H9 (cell line): ENCODE data around the gene GRIK3. TPM values are rescaled to one million over a fixed set of nuclear protein-coding genes. Genes with fewer than 3 reads are reported as not detected.

Source experiments
- DNase-seq: peaks from one replicate; pipeline ENCODE4 v3.0.0-alpha.2; 2017
- H2AFZ ChIP-seq: one replicate; pipeline ENCODE4 v1.6.1; 2013; ENCODE audit warnings: mild to moderate bottlenecking, low read length, control low read depth, moderate library complexity
- H2AK5ac ChIP-seq: 2 replicates; pipeline ENCODE4 v1.6.1; 2013; ENCODE audit warnings: low read length, control low read depth, mixed read lengths; ENCODE audit not compliant: insufficient read length
- H2BK120ac ChIP-seq: one replicate; pipeline ENCODE4 v1.6.1; 2013; ENCODE audit warnings: low read depth, mild to moderate bottlenecking, low read length, control low read depth, inconsistent platforms; ENCODE audit not compliant: poor library complexity, severe bottlenecking
- H2BK12ac ChIP-seq: 2 replicates; pipeline ENCODE4 v1.6.1; 2013; ENCODE audit warnings: low read length, control low read depth, mixed read lengths, low read depth; ENCODE audit not compliant: insufficient read length
- H2BK15ac ChIP-seq: 2 replicates; pipeline ENCODE4 v1.6.1; 2013; ENCODE audit warnings: low read depth, low read length, control low read depth
- H2BK20ac ChIP-seq: one replicate; pipeline ENCODE4 v1.6.1; 2013; ENCODE audit warnings: low read depth, mild to moderate bottlenecking, low read length, control low read depth, inconsistent platforms; ENCODE audit not compliant: poor library complexity, severe bottlenecking
- H2BK5ac ChIP-seq: 2 replicates; pipeline ENCODE4 v1.6.1; 2013; ENCODE audit warnings: low read length, control low read depth, mixed read lengths; ENCODE audit not compliant: insufficient read length
- H3K14ac ChIP-seq: 2 replicates; pipeline ENCODE4 v1.6.1; 2013; ENCODE audit warnings: low read length, control low read depth; ENCODE audit not compliant: insufficient read depth
- H3K18ac ChIP-seq: 2 replicates; pipeline ENCODE4 v1.6.1; 2013; ENCODE audit warnings: low read depth, mild to moderate bottlenecking, mixed read lengths, low read length, control low read depth; ENCODE audit not compliant: insufficient read length
- H3K23ac ChIP-seq: 2 replicates; pipeline ENCODE4 v1.6.1; 2013; ENCODE audit warnings: low read length, control low read depth, mixed read lengths, low read depth; ENCODE audit not compliant: insufficient read length
- H3K23me2 ChIP-seq: 2 replicates; pipeline ENCODE4 v1.6.1; 2013; ENCODE audit warnings: low read depth, mild to moderate bottlenecking, mixed read lengths, low read length, control low read depth; ENCODE audit not compliant: insufficient read length, poor library complexity, severe bottlenecking
- H3K27ac ChIP-seq: 2 replicates; pipeline ENCODE4 v1.5.1; 2013; ENCODE audit warnings: low read length, control low read depth, mixed read lengths, low read depth; ENCODE audit not compliant: insufficient read length
- H3K27me3 ChIP-seq: 2 replicates; pipeline ENCODE4 v1.6.1; 2013; ENCODE audit warnings: low read length, control low read depth, inconsistent platforms; ENCODE audit not compliant: insufficient read depth
- H3K4ac ChIP-seq: 2 replicates; pipeline ENCODE4 v1.6.1; 2013; ENCODE audit warnings: low read depth, mild to moderate bottlenecking, control low read depth, inconsistent platforms, low read length, moderate library complexity
- H3K4me1 ChIP-seq: 2 replicates; pipeline ENCODE4 v1.6.1; 2013; ENCODE audit warnings: low read length, control low read depth, inconsistent platforms; ENCODE audit not compliant: insufficient read depth
- H3K4me2 ChIP-seq: 2 replicates; pipeline ENCODE4 v1.6.1; 2013; ENCODE audit warnings: low read length, control low read depth, mixed read lengths; ENCODE audit not compliant: insufficient read length, insufficient read depth
- H3K56ac ChIP-seq: 2 replicates; pipeline ENCODE4 v1.6.1; 2013; ENCODE audit warnings: low read depth, mild to moderate bottlenecking, mixed read lengths, low read length, control low read depth; ENCODE audit not compliant: insufficient read length
- H3K79me1 ChIP-seq: 2 replicates; pipeline ENCODE4 v1.6.1; 2013; ENCODE audit warnings: low read depth, mild to moderate bottlenecking, moderate library complexity, low read length, control low read depth, inconsistent platforms; ENCODE audit not compliant: insufficient read depth, poor library complexity, severe bottlenecking
- H3K79me2 ChIP-seq: 2 replicates; pipeline ENCODE4 v1.6.1; 2013; ENCODE audit warnings: low read length, control low read depth, inconsistent platforms; ENCODE audit not compliant: insufficient read depth
- H3K9ac ChIP-seq: 2 replicates; pipeline ENCODE4 v1.6.1; 2013; ENCODE audit warnings: low read length, control low read depth, mixed read lengths; ENCODE audit not compliant: insufficient read length; ENCODE audit errors: extremely low read depth
- H3K9me3 ChIP-seq: one replicate; pipeline ENCODE4 v1.6.1; 2013; ENCODE audit warnings: low read depth, low read length, inconsistent platforms; ENCODE audit not compliant: control insufficient read depth
- H3T11ph ChIP-seq: one replicate; pipeline ENCODE4 v1.6.1; 2013; ENCODE audit warnings: mild to moderate bottlenecking, low read length, control low read depth, inconsistent platforms
- H4K20me1 ChIP-seq: one replicate; pipeline ENCODE4 v1.6.1; 2013; ENCODE audit not compliant: control insufficient read depth, insufficient read length, insufficient read depth
- H4K5ac ChIP-seq: 2 replicates; pipeline ENCODE4 v1.6.1; 2013; ENCODE audit warnings: low read depth, mild to moderate bottlenecking, mixed read lengths, low read length, control low read depth; ENCODE audit not compliant: insufficient read length
- H4K8ac ChIP-seq: replicated peaks from 2 replicates; pipeline ENCODE4 v1.6.1; 2013; ENCODE audit warnings: low read length, control low read depth, mixed read lengths, low read depth; ENCODE audit not compliant: insufficient read length
- H4K91ac ChIP-seq: 2 replicates; pipeline ENCODE4 v1.6.1; 2013; ENCODE audit warnings: low read depth, mild to moderate bottlenecking, moderate library complexity, mixed read lengths, low read length, control low read depth; ENCODE audit not compliant: insufficient read length
- H3K27ac Mint-ChIP-seq, 3 experiments: 2 replicates in 2 of 3; 3 replicates in 1 of 3; pipeline ENCODE4 v1.8.0; 2020 to 2021; ENCODE audit warnings: mixed read lengths in 3 of 3, mild to moderate bottlenecking in 1 of 3, moderate library complexity in 1 of 3
- H3K27me3 Mint-ChIP-seq: 2 replicates; pipeline ENCODE4 v1.8.0; 2021; ENCODE audit warnings: low read depth, mild to moderate bottlenecking, moderate library complexity, mixed read lengths
- H3K36me3 Mint-ChIP-seq, 3 experiments: 2 replicates in 2 of 3; 3 replicates in 1 of 3; pipeline ENCODE4 v1.8.0; 2020 to 2021; ENCODE audit warnings: low read depth in 3 of 3, mixed read lengths in 3 of 3; ENCODE audit not compliant: insufficient read depth in 1 of 3
- H3K4me1 Mint-ChIP-seq, 2 experiments: 2 replicates each; pipeline ENCODE4 v1.8.0; 2020; ENCODE audit warnings: mixed read lengths in 2 of 2
- H3K4me3 Mint-ChIP-seq, 2 experiments: 2 replicates in 1 of 2; 3 replicates in 1 of 2; pipeline ENCODE4 v1.8.0; 2020 to 2021; ENCODE audit warnings: mild to moderate bottlenecking in 2 of 2, mixed read lengths in 2 of 2, moderate library complexity in 1 of 2
- H3K9me3 Mint-ChIP-seq, 2 experiments: 2 replicates in 1 of 2; 3 replicates in 1 of 2; pipeline ENCODE4 v1.8.0; 2020; ENCODE audit warnings: mild to moderate bottlenecking in 2 of 2, mixed read lengths in 2 of 2, moderate library complexity in 1 of 2
- WGBS: extraction: QIAGEN DNeasy Blood & Tissue Kit; methylation state at CpG from one replicate; pipeline ENCODE4 v1.1.7; 2013; ENCODE audit warnings: missing lambda C conversion rate, low lambda C conversion rate, mixed read lengths; ENCODE audit not compliant: insufficient read length; ENCODE audit errors: extremely low coverage; 5-methylcytosine and 5-hydroxymethylcytosine counted together
- total RNA-seq: library from RNA; stranded (reverse); gene quantifications from 2 replicates; pipeline ENCODE4 v1.2.1, GENCODE V29; 2021
- TF ChIP-seq, protein P1 (sequence below): fragments of 200-600 bp; sonication (generic); conservative IDR thresholded peaks from 3 replicates; pipeline ENCODE4 v1.8.0; 2021; ENCODE audit warnings: antibody characterized with exemption, mild to moderate bottlenecking

GRIK3 gene
- total RNA-seq, 1 experiment from 2014 or later, result 1.7 TPM

DNA sequence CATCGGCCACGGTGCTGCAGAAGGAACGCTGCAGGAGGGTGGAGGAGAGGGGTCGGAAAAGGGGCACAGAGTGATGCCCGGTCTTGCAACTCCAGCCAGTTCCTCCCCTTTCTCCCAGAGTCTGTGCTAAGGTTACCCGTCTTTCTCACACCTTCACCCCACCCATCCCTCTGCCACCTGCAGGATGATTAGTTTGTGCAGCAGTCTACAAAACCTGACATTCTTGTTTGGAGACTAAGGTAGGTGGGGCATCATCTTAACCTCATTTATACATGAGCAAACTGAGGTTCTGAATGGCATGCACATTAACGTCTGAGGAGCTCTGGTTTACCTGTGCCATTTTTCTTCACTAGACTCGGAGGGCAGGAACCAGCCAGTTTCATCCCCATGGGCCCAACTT, 232.3 kb downstream of the GRIK3 start:
- Histone ChIP-seq H3K9ac (no peak overlapping the region), H3K23ac (no peak overlapping the region), H3K23me2 (no peaks in the 10 kb centered on the region), H4K91ac (no peak overlapping the region), H2BK15ac (no peak overlapping the region), H3K79me2 (no peaks in the 10 kb centered on the region), H4K8ac (no peak overlapping the region), H3K4me2 (no peak overlapping the region), H3K79me1 (no peaks in the 10 kb centered on the region), H3K18ac (no peak overlapping the region), H2BK20ac (no peak overlapping the region), H3K4ac (no peak overlapping the region), H3K27ac (no peak overlapping the region), H3K4me1 (no peaks in the 10 kb centered on the region; the same call in 1 of the 2 replicates), H3T11ph (no peak overlapping the region), H3K56ac (no peak overlapping the region), H2AFZ (no peak overlapping the region), H2BK12ac (no peak overlapping the region), H2BK120ac (no peak overlapping the region), H3K27me3 (no peaks in the 10 kb centered on the region), H2AK5ac (no peak overlapping the region), H2BK5ac (no peak overlapping the region), H4K20me1 (no peaks in the 10 kb centered on the region), H4K5ac (no peak overlapping the region), H3K9me3 (no peaks in the 10 kb centered on the region), H3K14ac (no peak overlapping the region)
- H3K27me3 Mint-ChIP-seq, result peaks cover 2% of the 10 kb centered on the region
- H3K27ac Mint-ChIP-seq, result no peak overlapping the region
- peaks cover 2 to 7% of the 10 kb centered on the region in 2 experiments; a peak in 3 of 5 replicates for H3K9me3 Mint-ChIP-seq
- peaks cover 0 to 5% (median 3%) of the 10 kb centered on the region in 3 experiments; a peak in 1 of 7 replicates for H3K36me3 Mint-ChIP-seq
- TF ChIP-seq, protein P1, sequence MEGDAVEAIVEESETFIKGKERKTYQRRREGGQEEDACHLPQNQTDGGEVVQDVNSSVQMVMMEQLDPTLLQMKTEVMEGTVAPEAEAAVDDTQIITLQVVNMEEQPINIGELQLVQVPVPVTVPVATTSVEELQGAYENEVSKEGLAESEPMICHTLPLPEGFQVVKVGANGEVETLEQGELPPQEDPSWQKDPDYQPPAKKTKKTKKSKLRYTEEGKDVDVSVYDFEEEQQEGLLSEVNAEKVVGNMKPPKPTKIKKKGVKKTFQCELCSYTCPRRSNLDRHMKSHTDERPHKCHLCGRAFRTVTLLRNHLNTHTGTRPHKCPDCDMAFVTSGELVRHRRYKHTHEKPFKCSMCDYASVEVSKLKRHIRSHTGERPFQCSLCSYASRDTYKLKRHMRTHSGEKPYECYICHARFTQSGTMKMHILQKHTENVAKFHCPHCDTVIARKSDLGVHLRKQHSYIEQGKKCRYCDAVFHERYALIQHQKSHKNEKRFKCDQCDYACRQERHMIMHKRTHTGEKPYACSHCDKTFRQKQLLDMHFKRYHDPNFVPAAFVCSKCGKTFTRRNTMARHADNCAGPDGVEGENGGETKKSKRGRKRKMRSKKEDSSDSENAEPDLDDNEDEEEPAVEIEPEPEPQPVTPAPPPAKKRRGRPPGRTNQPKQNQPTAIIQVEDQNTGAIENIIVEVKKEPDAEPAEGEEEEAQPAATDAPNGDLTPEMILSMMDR, result no peak
- DNase-seq, result no peak
- no peak overlapping the region for H3K4me3 Mint-ChIP-seq
- H3K4me1 Mint-ChIP-seq, result peaks cover 18 to 25% of the 10 kb centered on the region in 2 experiments
- WGBS, result no CpG with 5 or more reads among the region's 8 CpGs
